GOT3 (cell line): ENCODE results near the gene MAPK12.

Experiments used
- DNase-seq: peaks from one replicate; lab custom pipeline; 2025; ENCODE audit warnings: mixed read lengths; lab: John Stamatoyannopoulos, UW

MAPK12 gene

GRCh38 chr22:50232481-50233151, 28.9 kb downstream of the MAPK12 start:
- no peak for DNase-seq

- DNase-seq: no peak
Observed at GRCh38 chr22:50229370-50229769, 32.1 kb downstream of the MAPK12 start.

GRCh38 chr22:50228366-50228765, 33.1 kb downstream of the MAPK12 start:
- no peak for DNase-seq

GRCh38 chr22:50227579-50228215, 33.8 kb downstream of the MAPK12 start:
- no peak for DNase-seq

GRCh38 chr22:50226875-50227165, 34.7 kb downstream of the MAPK12 start:
- DNase-seq: no peak

GRCh38 chr22:50226063-50226874, 35.2 kb downstream of the MAPK12 start:
- DNase-seq: no peak

GRCh38 chr22:50225200-50225969, 36.1 kb downstream of the MAPK12 start:
- DNase-seq: no peak

GRCh38 chr22:50224071-50224470, 37.4 kb downstream of the MAPK12 start:
- DNase-seq: no peak

- no peak for DNase-seq
Observed at GRCh38 chr22:50222508-50222907, 39.0 kb downstream of the MAPK12 start.

GRCh38 chr22:50221410-50222300, 39.8 kb downstream of the MAPK12 start:
- DNase-seq: no peak

- no peak for DNase-seq
Observed at GRCh38 chr22:50220603-50221409, 40.7 kb downstream of the MAPK12 start.

- no peak for DNase-seq
Observed at GRCh38 chr22:50219800-50220602, 41.5 kb downstream of the MAPK12 start.

- DNase-seq: no peak
Observed at GRCh38 chr22:50218996-50219727, 42.3 kb downstream of the MAPK12 start.

GRCh38 chr22:50218153-50218995, 43.1 kb downstream of the MAPK12 start:
- no peak for DNase-seq

- no peak for DNase-seq
Observed at GRCh38 chr22:50217543-50218152, 43.8 kb downstream of the MAPK12 start.

GRCh38 chr22:50216684-50217520, 44.6 kb downstream of the MAPK12 start:
- no peak for DNase-seq
